BJ (cell line): ENCODE results near the gene FRMD7. TPM values are rescaled to one million over a fixed set of nuclear protein-coding genes. Genes with fewer than 3 reads are reported as not detected.
"Not testable (repeated sequence)": the region's sequence is repeated elsewhere in the genome, so short reads cannot be mapped to it uniquely, and the experiment has no call there.

Source experiments
- CTCF ChIA-PET: fragments of 350-600 bp; formaldehyde crosslinking; extraction: SDS; loops from one replicate; lab custom pipeline; 2021; ENCODE audit warnings: antibody characterized with exemption, inconsistent platforms; lab: Yijun Ruan, JAX
- POLR2A ChIA-PET: fragments of 300-600 bp; sonication (Branson Sonifier 250); formaldehyde crosslinking; extraction: SDS; loops from one replicate; lab custom pipeline; 2021; ENCODE audit warnings: antibody characterized with exemption; lab: Charles Lee
- DNase-seq: peaks from one replicate; pipeline ENCODE4 v3.0.0-alpha.2; 2011; ENCODE audit warnings: low read depth
- H3K27me3 ChIP-seq: 2 replicates; pipeline ENCODE4 v1.6.0; 2011; ENCODE audit warnings: low read length; ENCODE audit not compliant: control insufficient read depth, insufficient read depth
- H3K36me3 ChIP-seq: 2 replicates; pipeline ENCODE4 v1.5.1; 2011; ENCODE audit warnings: low read length; ENCODE audit not compliant: control insufficient read depth, insufficient read depth
- H3K4me3 ChIP-seq: 2 replicates; pipeline ENCODE4 v1.5.1; 2011; ENCODE audit warnings: low read depth, mild to moderate bottlenecking, control low read depth, low read length
- polyA plus RNA-seq: library from polyadenylated mRNA; depleted of rRNA; stranded (reverse); fragments of >200 nt; gene quantifications from 2 replicates; pipeline ENCODE4 v1.2.3, GENCODE V29; 2011
- TF ChIP-seq, protein P1 (sequence below): IDR thresholded peaks from 2 replicates; pipeline ENCODE4 v1.5.1; 2011; ENCODE audit warnings: low read depth, mild to moderate bottlenecking, control low read depth, inconsistent platforms, low read length, moderate library complexity; ENCODE audit not compliant: insufficient read depth

The FRMD7 gene
- polyA plus RNA-seq, 1 experiment = not detected

GRCh38 chrX:132058050-132058449 is 69.8 kb downstream of the FRMD7 start:
- Histone ChIP-seq H3K27me3 (no peaks in the 10 kb centered on the region), H3K4me3 (no peak overlapping the region), H3K36me3 (no peaks in the 10 kb centered on the region)
- no peak for DNase-seq
- ChIA-PET POLR2A (no interaction called here), CTCF (no interaction called here)
- TF ChIP-seq, protein P1, sequence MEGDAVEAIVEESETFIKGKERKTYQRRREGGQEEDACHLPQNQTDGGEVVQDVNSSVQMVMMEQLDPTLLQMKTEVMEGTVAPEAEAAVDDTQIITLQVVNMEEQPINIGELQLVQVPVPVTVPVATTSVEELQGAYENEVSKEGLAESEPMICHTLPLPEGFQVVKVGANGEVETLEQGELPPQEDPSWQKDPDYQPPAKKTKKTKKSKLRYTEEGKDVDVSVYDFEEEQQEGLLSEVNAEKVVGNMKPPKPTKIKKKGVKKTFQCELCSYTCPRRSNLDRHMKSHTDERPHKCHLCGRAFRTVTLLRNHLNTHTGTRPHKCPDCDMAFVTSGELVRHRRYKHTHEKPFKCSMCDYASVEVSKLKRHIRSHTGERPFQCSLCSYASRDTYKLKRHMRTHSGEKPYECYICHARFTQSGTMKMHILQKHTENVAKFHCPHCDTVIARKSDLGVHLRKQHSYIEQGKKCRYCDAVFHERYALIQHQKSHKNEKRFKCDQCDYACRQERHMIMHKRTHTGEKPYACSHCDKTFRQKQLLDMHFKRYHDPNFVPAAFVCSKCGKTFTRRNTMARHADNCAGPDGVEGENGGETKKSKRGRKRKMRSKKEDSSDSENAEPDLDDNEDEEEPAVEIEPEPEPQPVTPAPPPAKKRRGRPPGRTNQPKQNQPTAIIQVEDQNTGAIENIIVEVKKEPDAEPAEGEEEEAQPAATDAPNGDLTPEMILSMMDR = no peak

- H3K4me3 ChIP-seq, CTCF ChIA-PET, POLR2A ChIA-PET, H3K27me3 ChIP-seq, DNase-seq, H3K36me3 ChIP-seq: not testable (repeated sequence)
Observed at GRCh38 chrX:132051778-132052177, 76.0 kb downstream of the FRMD7 start.

DNA sequence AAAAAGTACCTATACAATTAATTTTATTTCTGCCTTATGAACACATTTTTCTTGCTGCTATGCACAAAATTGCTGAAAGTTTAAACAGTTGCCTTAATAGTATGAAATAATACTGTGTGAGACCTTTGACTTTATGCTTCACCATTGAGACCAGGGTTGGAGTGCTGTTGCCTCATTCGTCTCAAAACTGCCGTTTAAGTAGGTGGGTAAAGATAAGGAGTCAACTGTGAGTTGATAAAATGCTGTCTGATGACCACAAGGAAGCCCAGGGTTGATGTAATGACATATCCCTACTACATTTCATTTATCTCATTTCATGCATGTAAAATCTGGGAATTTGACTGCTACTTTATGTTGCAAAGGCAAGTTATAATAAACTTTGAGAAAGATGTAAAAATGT is 81.3 kb downstream of the FRMD7 start:
- no peaks in the 10 kb centered on the region for H3K36me3 ChIP-seq
- ChIA-PET CTCF (no interaction called here), POLR2A (no interaction called here)
- H3K4me3 ChIP-seq = no peak overlapping the region
- TF ChIP-seq, protein P1 = no peak
- no peak for DNase-seq
- H3K27me3 ChIP-seq = no peaks in the 10 kb centered on the region

- TF ChIP-seq, protein P1 = no peak
- ChIA-PET POLR2A (no interaction called here), CTCF (no interaction called here)
- Histone ChIP-seq H3K36me3 (no peaks in the 10 kb centered on the region), H3K27me3 (no peaks in the 10 kb centered on the region), H3K4me3 (no peak overlapping the region)
- DNase-seq = no peak
Observed at GRCh38 chrX:132045456-132045855, 82.4 kb downstream of the FRMD7 start.

- TF ChIP-seq, protein P1 = no peak
- no peaks in the 10 kb centered on the region for H3K27me3 ChIP-seq
- no peak for DNase-seq
- ChIA-PET CTCF (no interaction called here), POLR2A (no interaction called here)
- H3K4me3 ChIP-seq = no peak overlapping the region
- no peaks in the 10 kb centered on the region for H3K36me3 ChIP-seq
Observed at GRCh38 chrX:132044953-132045352, 82.9 kb downstream of the FRMD7 start.

- no peak for DNase-seq
- TF ChIP-seq, protein P1 = no peak
- ChIA-PET CTCF (no interaction called here), POLR2A (no interaction called here)
- Histone ChIP-seq H3K4me3 (no peak overlapping the region), H3K27me3 (no peaks in the 10 kb centered on the region), H3K36me3 (no peaks in the 10 kb centered on the region)
Observed at GRCh38 chrX:132043977-132044376, 83.8 kb downstream of the FRMD7 start.
